Activated T-helper 1 cell treated with Interleukin-2 at 50 U/mL for 16 hours (primary cell): ENCODE data around the gene SIGLEC14.
A peak's percentile ranks its signal among the peaks of the same experiment; 100 is the strongest.

ENCODE experiments used
- DNase-seq: peaks from one replicate; pipeline ENCODE4 v3.0.0-alpha.2; 2020; ENCODE audit warnings: low read depth

The SIGLEC14 gene

DNA sequence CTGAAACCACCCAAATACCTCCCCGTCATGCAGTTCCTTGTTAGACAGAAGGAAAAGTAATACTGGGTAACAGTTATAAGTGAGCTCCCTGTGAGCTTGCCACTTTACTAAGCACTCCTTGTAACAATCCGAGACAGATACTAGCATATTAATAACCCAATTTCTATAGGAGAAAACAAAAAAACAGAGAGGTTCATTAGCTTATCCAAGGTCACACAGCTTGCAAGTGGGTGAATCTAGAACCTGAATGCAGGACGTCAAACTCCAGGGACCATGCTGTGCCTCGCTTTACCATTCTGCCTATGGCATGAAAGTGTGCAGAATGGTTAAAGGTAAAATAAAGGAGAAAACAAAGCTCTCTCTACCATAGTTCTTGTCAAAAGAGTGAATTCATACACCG lies 31.8 kb downstream of the SIGLEC14 start:
- no peak for DNase-seq

GRCh38 chr19:51610576-51610975 lies 36.0 kb downstream of the SIGLEC14 start:
- no peak for DNase-seq

GRCh38 chr19:51607920-51608562 lies 38.6 kb downstream of the SIGLEC14 start:
- no peak for DNase-seq

GRCh38 chr19:51607077-51607476 lies 39.5 kb downstream of the SIGLEC14 start:
- no peak for DNase-seq

DNA sequence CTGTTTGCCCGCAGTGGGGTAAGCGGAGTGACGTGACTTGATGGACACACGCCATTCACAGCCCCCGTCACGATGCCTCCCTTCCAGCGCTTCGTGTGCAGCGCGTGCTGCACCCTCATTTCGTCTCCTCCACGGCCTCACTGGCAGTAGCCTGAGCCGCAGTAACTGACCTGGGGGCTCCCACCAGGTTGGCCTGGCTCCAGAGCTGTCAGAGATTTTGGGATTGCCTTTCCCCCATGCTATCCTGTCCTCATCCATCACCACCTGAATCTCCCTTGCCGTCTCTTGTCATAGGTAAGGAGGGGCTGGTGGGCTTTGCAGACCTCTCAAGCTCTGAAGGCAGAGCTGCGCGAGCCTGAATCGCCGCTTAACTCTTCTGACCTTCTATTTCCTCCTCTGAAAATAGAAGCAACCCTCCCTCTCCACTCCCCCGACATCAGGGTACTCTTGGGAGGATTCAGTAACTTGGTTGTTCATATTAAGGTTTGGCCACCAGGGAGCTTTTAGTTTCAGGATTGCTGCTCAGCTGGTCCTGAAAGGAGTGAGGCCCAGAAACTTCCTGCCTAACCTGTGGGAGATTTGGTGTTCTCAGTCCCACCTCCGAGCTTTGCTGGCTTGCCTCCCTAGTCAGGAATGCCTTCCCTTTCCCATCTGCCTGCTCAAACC lies 44.3 kb downstream of the SIGLEC14 start:
- DNase-seq = no peak

GRCh38 chr19:51600940-51601580 lies 45.6 kb downstream of the SIGLEC14 start:
- DNase-seq = no peak

DNA sequence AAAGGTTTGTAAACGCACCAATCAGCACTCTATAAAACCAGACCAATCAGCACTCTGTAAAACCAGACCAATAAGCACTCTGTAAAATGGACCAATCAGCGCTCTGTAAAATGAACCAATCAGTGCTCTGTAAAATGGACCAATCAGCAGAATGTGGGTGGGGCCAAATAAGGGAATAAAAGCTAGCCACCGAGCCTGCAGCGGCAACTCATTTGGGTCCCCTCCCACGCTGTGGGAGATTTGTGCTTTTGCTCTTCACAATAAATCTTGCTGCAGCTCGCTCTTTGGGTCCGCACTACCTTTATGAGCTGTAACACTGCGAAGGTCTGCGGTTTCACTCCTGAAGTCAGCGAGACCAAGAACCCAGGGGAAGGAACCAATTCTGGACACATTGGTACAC lies 47.5 kb downstream of the SIGLEC14 start:
- no peak for DNase-seq

DNA sequence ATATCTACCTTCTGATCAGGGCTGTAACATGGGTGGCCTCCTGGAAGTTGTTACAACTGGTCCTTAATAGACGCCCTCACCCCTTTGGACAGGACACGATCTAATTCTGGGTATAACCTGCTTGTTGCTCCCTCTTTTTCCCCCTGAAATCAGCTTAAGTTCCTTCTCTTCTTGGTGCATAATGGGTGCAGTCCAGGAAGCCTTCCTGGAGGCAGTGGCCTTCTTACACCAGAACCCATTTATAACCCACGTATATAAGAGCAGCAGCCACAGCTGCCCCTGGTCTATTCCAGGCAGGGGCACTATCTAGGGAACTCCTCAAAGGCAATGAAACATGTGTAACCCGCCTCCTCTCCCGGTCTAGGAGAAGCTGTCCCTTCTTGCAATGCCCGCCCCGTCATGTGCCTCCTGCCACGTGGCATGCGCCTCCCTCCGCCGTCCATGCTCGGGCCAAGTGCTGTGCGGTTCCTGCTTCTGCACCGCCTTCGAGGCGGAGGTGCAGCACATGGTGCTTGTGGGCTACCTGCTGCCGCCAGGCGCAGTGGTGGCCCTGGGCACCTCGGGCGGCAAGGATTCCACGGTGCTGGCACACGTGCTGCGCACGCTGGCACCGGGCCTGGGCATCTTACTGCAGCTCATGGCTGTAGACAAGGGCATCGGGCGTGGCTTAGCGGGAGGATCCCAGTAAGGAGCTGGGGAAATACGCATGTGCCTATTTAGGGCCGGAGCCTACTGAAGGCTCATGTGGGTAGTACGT lies 48.3 kb downstream of the SIGLEC14 start:
- DNase-seq = no peak

GRCh38 chr19:51595190-51596175 lies 51.1 kb downstream of the SIGLEC14 start:
- DNase-seq = no peak

DNA sequence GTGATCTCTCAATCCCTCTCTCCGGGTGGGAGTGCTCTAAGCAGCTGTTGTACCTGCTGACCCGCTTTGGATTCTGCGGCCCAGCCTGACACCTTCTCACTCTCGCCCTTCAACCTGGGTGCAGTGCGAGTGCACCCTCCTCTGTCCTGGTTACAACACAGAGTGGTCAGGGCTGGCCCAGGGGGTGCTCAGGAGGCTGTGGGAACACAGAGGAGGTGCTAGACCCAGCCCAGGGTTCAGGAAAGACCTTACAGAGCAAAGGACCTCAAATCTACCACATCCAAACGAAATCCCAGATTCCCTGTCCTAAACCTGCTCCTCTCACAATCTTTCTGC lies 51.9 kb downstream of the SIGLEC14 start:
- no peak for DNase-seq

DNA sequence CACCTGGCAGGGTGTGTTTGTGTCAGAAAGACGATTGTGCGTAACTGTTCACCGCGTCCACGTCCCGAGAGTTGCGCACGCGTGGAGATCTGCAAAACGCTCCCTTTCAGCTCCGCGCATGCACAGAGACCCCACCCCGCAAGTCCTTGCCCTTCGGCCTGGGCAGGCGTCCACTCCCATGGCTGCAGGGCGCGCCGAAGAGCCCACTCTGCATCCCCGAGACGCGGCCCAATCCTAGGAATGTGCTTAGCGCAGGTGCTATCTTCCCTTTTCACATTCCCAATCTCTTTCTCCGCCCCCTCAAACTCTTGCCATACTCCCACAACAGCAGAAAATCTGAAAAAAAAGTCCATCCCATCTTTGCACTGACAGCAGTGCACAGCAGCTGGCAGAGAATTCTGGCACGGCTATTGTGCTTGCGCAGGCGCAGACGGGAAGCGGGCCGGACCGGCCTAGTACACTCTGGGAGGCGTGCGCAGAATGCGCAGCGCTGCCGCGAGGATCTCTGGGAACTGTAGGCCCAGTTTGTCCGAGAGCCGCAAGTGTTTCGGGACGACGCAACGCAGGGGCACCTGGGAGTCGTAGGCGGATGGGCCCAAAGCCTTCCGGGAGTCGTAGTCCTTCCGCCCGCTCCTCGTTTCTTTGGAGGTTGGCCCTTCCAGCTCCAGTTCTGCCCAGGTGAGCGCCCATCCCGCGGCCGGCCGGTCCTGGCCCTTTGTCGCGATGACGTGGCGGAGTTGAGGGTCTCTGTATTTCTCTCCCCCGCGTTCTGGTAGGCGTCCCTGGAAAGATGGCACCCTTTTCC lies 52.5 kb downstream of the SIGLEC14 start:
- DNase-seq = peak; percentile 93

DNA sequence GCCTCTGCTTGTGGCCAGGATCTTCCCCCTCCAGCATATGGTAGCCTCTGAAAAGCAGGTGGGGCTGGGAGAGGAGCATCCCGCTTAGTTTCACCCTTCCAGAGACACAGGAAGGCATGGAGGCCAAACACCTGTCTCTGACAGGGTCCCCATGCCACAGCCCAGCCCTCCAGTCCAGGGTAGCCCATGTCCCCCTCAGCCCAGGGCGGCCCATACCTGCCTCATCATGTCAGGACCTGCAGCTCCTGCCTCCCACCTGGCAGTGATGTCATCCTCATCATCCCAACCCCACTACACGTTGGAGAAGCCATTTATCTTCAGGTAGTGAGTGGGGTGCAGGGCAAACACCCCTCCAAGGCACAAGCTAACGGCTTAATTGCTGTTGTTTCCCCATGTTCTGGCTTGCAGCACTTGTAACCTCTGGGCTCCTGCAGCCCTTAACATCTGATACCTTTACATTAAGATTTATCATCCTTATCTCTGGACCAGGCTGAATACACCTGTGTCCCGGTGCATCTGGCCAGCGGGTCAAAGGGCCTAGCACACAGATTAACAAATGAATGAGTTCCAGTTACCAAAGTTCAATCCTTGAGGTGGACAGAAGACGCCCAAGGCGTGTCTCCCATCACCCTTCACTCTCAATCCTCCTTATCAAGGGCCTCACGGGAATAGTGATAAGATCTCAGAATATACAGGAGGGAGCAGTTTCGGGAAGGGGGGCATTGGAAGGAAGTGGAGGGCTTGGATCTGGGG lies 53.3 kb downstream of the SIGLEC14 start:
- no peak for DNase-seq
